Lung (tissue), 12 donors: ENCODE results near the gene TMEM184B. TPM values are rescaled to one million over a fixed set of nuclear protein-coding genes. Genes with fewer than 3 reads are reported as not detected.

ENCODE experiments used
- ATAC-seq: fragments of 200-7000 bp; cut with Tn5 transposase; one replicate; pipeline ENCODE4 v1.9.1; 2020; ENCODE audit warnings: moderate number of reproducible peaks; ENCODE audit not compliant: insufficient read depth, low FRiP score
- DNase-seq, 3 donors: peaks; one replicate each; pipeline ENCODE4 v3.0.0-alpha.2; 2013 to 2017
- H3K27ac ChIP-seq, 2 donors: one replicate each; pipeline ENCODE4 v1.5.1; 2013; ENCODE audit warnings: mild to moderate bottlenecking in 2 of 2, moderate library complexity in 2 of 2, control low read depth in 1 of 2, inconsistent platforms in 1 of 2, low read depth in 1 of 2, low read length in 1 of 2
- H3K27me3 ChIP-seq, 3 donors: one replicate each; pipeline ENCODE4 v1.5.1; 2013; ENCODE audit warnings: low read length in 2 of 3; ENCODE audit not compliant: control insufficient read depth in 3 of 3, insufficient read depth in 3 of 3
- H3K36me3 ChIP-seq, 4 donors: one replicate each; pipeline ENCODE4 v1.5.1; 2013; ENCODE audit warnings: low read length in 4 of 4, mild to moderate bottlenecking in 1 of 4, moderate library complexity in 1 of 4; ENCODE audit not compliant: control insufficient read depth in 4 of 4, insufficient read depth in 4 of 4
- H3K4me1 ChIP-seq, 5 donors: one replicate each; pipeline ENCODE4 v1.5.1; 2013; ENCODE audit warnings: low read length in 5 of 5, mild to moderate bottlenecking in 2 of 5, moderate library complexity in 1 of 5; ENCODE audit not compliant: control insufficient read depth in 5 of 5, insufficient read depth in 5 of 5
- H3K4me3 ChIP-seq: one replicate; pipeline ENCODE4 v1.5.1; 2013; ENCODE audit warnings: mild to moderate bottlenecking, control low read depth, moderate library complexity
- H3K9ac ChIP-seq, 2 donors: one replicate each; pipeline ENCODE4 v1.5.1; 2013; ENCODE audit warnings: low read length in 2 of 2, control low read depth in 1 of 2; ENCODE audit not compliant: insufficient read depth in 1 of 2
- H3K9me3 ChIP-seq, 4 donors: one replicate each; pipeline ENCODE4 v1.5.1; 2013; ENCODE audit warnings: low read length in 3 of 4, mild to moderate bottlenecking in 1 of 4, moderate library complexity in 1 of 4; ENCODE audit not compliant: control insufficient read depth in 4 of 4, insufficient read depth in 3 of 4
- CTCF ChIP-seq: IDR thresholded peaks from 2 replicates; pipeline ENCODE4 v1.5.1; 2012; ENCODE audit warnings: mild to moderate bottlenecking; ENCODE audit errors: control extremely low read depth, extremely low read depth
- WGBS, 2 donors: extraction: QIAGEN DNeasy Blood & Tissue Kit; methylation state at CpG; one replicate each; pipeline ENCODE4 v1.1.7; 2013; 5-methylcytosine and 5-hydroxymethylcytosine counted together
- polyA plus RNA-seq, 2 donors: library from polyadenylated mRNA; stranded (reverse); fragments of 200-250 nt; gene quantifications; one replicate each; pipeline ENCODE4 v1.2.1, GENCODE V29; 2013
- total RNA-seq, 2 donors: library from RNA; depleted of rRNA in 1 of 2; stranded (reverse); fragments of >200 nt in 1 of 2; gene quantifications; one replicate each; pipeline ENCODE4 v1.2.1, GENCODE V29; 2014 to 2021
- donor health status: control.
- donor health status: control.
- donor health status: Bipolar disorder and iron deficiency.
- donor health status: healthy.
- donor health status: DM: yes; HTN: yes; CAD: no.

Gene TMEM184B
- total and polyA plus RNA-seq, 4 donors: 26.3 to 82.4 (median 39.9) TPM

- Histone ChIP-seq H3K4me1 (peaks cover 4 to 37% (median 22%) of the 10 kb centered on the region in 5 donors), H3K4me3 (no peak overlapping the region), H3K27me3 (no peaks in the 10 kb centered on the region), H3K36me3 (peaks cover 0 to 45% (median 5%) of the 10 kb centered on the region in 4 donors), H3K9me3 (no peaks in the 10 kb centered on the region), H3K27ac (peak overlapping the region in 1 of 2 donors; percentile 79), H3K9ac (no peak overlapping the region)
- DNase-seq (peak; percentile 93 to 94 (median 94)), ATAC-seq (peak; percentile 8)
- 59 to 70% methylated on average over 20 of the region's 20 CpGs for WGBS, 2 donors
- TF ChIP-seq CTCF: no peak
Observed at GRCh38 chr22:38243007-38243765, 29.6 kb downstream of the TMEM184B start.

- Histone ChIP-seq H3K27me3 (no peaks in the 10 kb centered on the region), H3K4me1 (peaks cover 4 to 37% (median 25%) of the 10 kb centered on the region in 5 donors), H3K27ac (peak overlapping the region in 1 of 2 donors; percentile 79), H3K4me3 (no peak overlapping the region), H3K9ac (no peak overlapping the region), H3K36me3 (peaks cover 0 to 32% (median 1%) of the 10 kb centered on the region in 4 donors), H3K9me3 (no peaks in the 10 kb centered on the region)
- DNase-seq (peak in 1 of 3 donors; percentile 21), ATAC-seq (no peak)
- TF ChIP-seq CTCF: no peak
- WGBS, 2 donors: 59 to 72% methylated on average over 6 of the region's 6 CpGs
Observed at GRCh38 chr22:38240734-38241252, 32.0 kb downstream of the TMEM184B start.

GRCh38 chr22:38239101-38239761, 33.6 kb downstream of the TMEM184B start:
- DNase-seq: peak; percentile 78 to 87 (median 83)
- H3K4me3 ChIP-seq: no peak overlapping the region
- ATAC-seq: peak; percentile 86
- 32 to 60% methylated on average over 14 of the region's 14 CpGs for whole genome bisulfite sequencing, 2 donors
- no peak for TF ChIP-seq CTCF
- H3K9me3 ChIP-seq: no peaks in the 10 kb centered on the region
- H3K4me1 ChIP-seq: peaks cover 4 to 37% (median 25%) of the 10 kb centered on the region in 5 donors
- peaks cover 0 to 30% (median 9%) of the 10 kb centered on the region in 4 donors for H3K36me3 ChIP-seq
- H3K27me3 ChIP-seq: no peaks in the 10 kb centered on the region
- peak overlapping the region in 1 of 2 donors; percentile 54 for H3K9ac ChIP-seq
- peak overlapping the region; percentile 71 to 84 for H3K27ac ChIP-seq
